K562 (cell line): ENCODE results near the gene CEP78. TPM values are rescaled to one million over a fixed set of nuclear protein-coding genes. Genes with fewer than 3 reads are reported as not detected.
A peak's percentile ranks its signal among the peaks of the same experiment; 100 is the strongest.

Experiments used
- ATAC-seq: fragments of 200-7000 bp; cut with Tn5 transposase; 3 replicates; pipeline ENCODE4 v1.9.1; 2020; ENCODE audit warnings: moderate library complexity
- BruUV-seq: library from RNA; stranded (reverse); fragments of 400-500 nt; replicated peaks from 2 replicates; lab custom pipeline; 2021; lab: Mats Ljungman, UMichigan
- CTCF ChIA-PET: fragments of 300-600 bp; formaldehyde crosslinking; extraction: SDS; loops from one replicate; lab custom pipeline; 2021; ENCODE audit warnings: low intra/inter-chr PET ratio; lab: Yijun Ruan, JAX
- POLR2A ChIA-PET: fragments of 300-600, 350-650 bp; sonication (Branson Sonifier 250); formaldehyde crosslinking; extraction: SDS; loops from one replicate; lab custom pipeline; 2021; ENCODE audit warnings: antibody characterized with exemption, inconsistent platforms; lab: Yijun Ruan, JAX
- DNase-seq, 4 experiments: peaks; one replicate each; pipeline versions ENCODE4 v3.0.0 to v3.0.0-alpha.2; 2011 to 2018; ENCODE audit warnings: low spot score in 3 of 4, mixed read lengths in 3 of 4; ENCODE audit errors: extremely low read depth in 1 of 4
- FAIRE-seq: peaks from 2 replicates; lab custom pipeline; 2011; peaks lifted over from hg19 to GRCh38; lab: Jason Lieb, UNC
- H2AFZ ChIP-seq: 2 replicates; pipeline ENCODE4 v1.6.0; 2011; ENCODE audit warnings: low read depth, low read length, control low read depth, inconsistent platforms
- H3K27ac ChIP-seq: fragments of 200-600 bp; 3 replicates; pipeline ENCODE4 v1.8.0; 2011; ENCODE audit warnings: low read depth, mild to moderate bottlenecking, control low read depth, inconsistent platforms, low read length, moderate library complexity, mixed read lengths; ENCODE audit errors: extremely low read depth
- H3K27me3 ChIP-seq, 2 experiments: fragments of 300-600 bp in 1 of 2; 2 replicates in 1 of 2; 3 replicates in 1 of 2; pipeline versions ENCODE4 v1.6.0 to v1.8.0; 2011; ENCODE audit warnings: inconsistent platforms in 2 of 2, low read length in 2 of 2, mild to moderate bottlenecking in 1 of 2, mixed read lengths in 1 of 2, moderate library complexity in 1 of 2; ENCODE audit not compliant: control insufficient read depth in 2 of 2, insufficient read depth in 2 of 2
- H3K36me3 ChIP-seq: fragments of 300-600 bp; 3 replicates; pipeline ENCODE4 v1.8.0; 2011; ENCODE audit warnings: mild to moderate bottlenecking, low read length, inconsistent platforms; ENCODE audit not compliant: control insufficient read depth, insufficient read depth
- H3K4me1 ChIP-seq, 2 experiments: fragments of 200-600 bp in 1 of 2; replicated peaks in 1 of 2; 2 replicates in 1 of 2; 3 replicates in 1 of 2; pipeline versions ENCODE4 v1.5.1 to v1.8.0; 2011; ENCODE audit warnings: inconsistent platforms in 2 of 2, low read length in 2 of 2, mild to moderate bottlenecking in 1 of 2, mixed read lengths in 1 of 2, moderate library complexity in 1 of 2; ENCODE audit not compliant: control insufficient read depth in 2 of 2, insufficient read depth in 2 of 2
- H3K4me2 ChIP-seq: 2 replicates; pipeline ENCODE4 v1.6.1; 2011; ENCODE audit warnings: low read length, control low read depth, inconsistent platforms, mixed read lengths; ENCODE audit not compliant: insufficient read depth
- H3K4me3 ChIP-seq: fragments of 200-600 bp; sonication (generic), shearing (Covaris generic); 2 replicates; pipeline ENCODE4 v1.5.1; 2016; ENCODE audit warnings: control low read depth, inconsistent platforms
- H3K79me2 ChIP-seq: fragments of 200-600 bp; 3 replicates; pipeline ENCODE4 v1.8.0; 2011; ENCODE audit warnings: low read length, inconsistent platforms; ENCODE audit not compliant: control insufficient read depth, insufficient read depth
- H3K9ac ChIP-seq, 2 experiments: 2 replicates each; pipeline versions ENCODE4 v1.6.0 to v1.6.1; 2011; ENCODE audit warnings: low read depth in 2 of 2, low read length in 2 of 2, control low read depth in 1 of 2, inconsistent platforms in 1 of 2, mild to moderate bottlenecking in 1 of 2, mixed read lengths in 1 of 2; ENCODE audit not compliant: insufficient read depth in 1 of 2
- H3K9me1 ChIP-seq: one replicate; pipeline ENCODE4 v1.6.0; 2011; ENCODE audit warnings: inconsistent platforms, mild to moderate bottlenecking, low read length, moderate library complexity; ENCODE audit not compliant: control insufficient read depth, insufficient read depth
- H3K9me3 ChIP-seq: replicated peaks from 2 replicates; pipeline ENCODE4 v1.5.1; 2011; ENCODE audit warnings: low read depth, low read length, inconsistent platforms; ENCODE audit not compliant: control insufficient read depth, insufficient read depth
- H4K20me1 ChIP-seq: replicated peaks from 2 replicates; pipeline ENCODE4 v1.6.1; 2011; ENCODE audit warnings: low read length, inconsistent platforms, mixed read lengths; ENCODE audit not compliant: control insufficient read depth, insufficient read depth
- ATF7 ChIP-seq: fragments of 450-650 bp; IDR thresholded peaks from 2 replicates; pipeline ENCODE4 v1.7.1; 2014; ENCODE audit warnings: mild to moderate bottlenecking, moderate library complexity
- EHMT2 ChIP-seq: fragments of 450-650 bp; IDR thresholded peaks from 2 replicates; pipeline ENCODE4 v1.6.1; 2018; ENCODE audit warnings: antibody characterized with exemption
- MEF2D ChIP-seq: conservative IDR thresholded peaks from 2 replicates; pipeline ENCODE4 v1.6.1; 2016; ENCODE audit warnings: low read depth, missing genetic modification characterization, missing compliant biosample characterization
- SIN3B ChIP-seq: fragments of 450-650 bp; IDR thresholded peaks from 2 replicates; pipeline ENCODE4 v1.6.1; 2017; ENCODE audit warnings: low read depth, mild to moderate bottlenecking, moderate library complexity
- ZNF143 ChIP-seq: sonication (generic); formaldehyde crosslinking; IDR thresholded peaks from 2 replicates; pipeline ENCODE4 v1.9.0; 2022; ENCODE audit warnings: mild to moderate bottlenecking, missing genetic modification reagents
- ZNF274 ChIP-seq: IDR thresholded peaks from 2 replicates; pipeline ENCODE4 v1.6.1; 2011; ENCODE audit warnings: low read depth, mild to moderate bottlenecking, low read length, moderate library complexity, borderline replicate concordance
- ZNF408 ChIP-seq: fragments of 250-450 bp; sonication (Bioruptor Pico); IDR thresholded peaks from 2 replicates; pipeline ENCODE4 v1.4.0; 2020; ENCODE audit warnings: low read depth, mild to moderate bottlenecking, moderate library complexity
- ZNF436 ChIP-seq: fragments of 250-450, 450-650 bp; sonication (Bioruptor Pico); formaldehyde crosslinking; IDR thresholded peaks from 2 replicates; pipeline ENCODE4 v1.7.0; 2020; ENCODE audit warnings: mild to moderate bottlenecking
- ZNF57 ChIP-seq: fragments of 450-650 bp; formaldehyde crosslinking; IDR thresholded peaks from 2 replicates; pipeline ENCODE4 v1.4.0; 2020; ENCODE audit warnings: mild to moderate bottlenecking, moderate library complexity
- WGBS: fragments of 100-300 bp; shearing (Covaris generic); methylation state at CpG from one replicate; pipeline ENCODE4 v1.1.6; 2016; ENCODE audit warnings: low coverage, mixed read lengths; ENCODE audit not compliant: insufficient coverage; ENCODE audit errors: missing lambda C conversion rate; 5-methylcytosine and 5-hydroxymethylcytosine counted together
- in situ Hi-C: fragments of 300-500 bp; cut with MboI; formaldehyde crosslinking; loops from 4 replicates; pipeline ENCODE4 v1.15.0; 2018; ENCODE audit warnings: inconsistent platforms, mixed read lengths
- intact Hi-C: fragments of 100-400 bp; cut with micrococcal nuclease; formaldehyde crosslinking; loops from 2 replicates; pipeline ENCODE4 v1.14.2; 2022
- polyA plus RNA-seq, 8 experiments: library from polyadenylated mRNA; depleted of rRNA in 4 of 8; stranded (reverse) in 5 of 8; unstranded in 3 of 8; fragments of >200 nt; fragmentation: Nextera tagmentation in 2 of 8; fragmentation: Illumina TruSeq in 1 of 8; extraction: Ambion mirVana in 2 of 8; extraction: Trizol in 1 of 8; gene quantifications; 2 replicates each; pipeline versions ENCODE4 v1.2.1 to v1.2.3, GENCODE V29; 2011 to 2014; ENCODE audit warnings: inconsistent platforms in 1 of 8, missing spikeins in 1 of 8
- total RNA-seq, 7 experiments: library from RNA; depleted of rRNA in 6 of 7; stranded (reverse); fragments of >200 nt in 6 of 7; fragmentation: Illumina TruSeq in 2 of 7; extraction: Trizol in 2 of 7; gene quantifications; 2 replicates each; pipeline versions ENCODE4 v1.2.1 to v1.2.3, GENCODE V29; 2011 to 2021; ENCODE audit warnings: low replicate concordance in 1 of 7

The CEP78 gene
- total and polyA plus RNA-seq, 9 of the 15 experiments (the other 6 are each of a cell fraction or from before 2014, with no cell fraction given), result 3.5 to 26.0 (median 21.5) TPM

- CTCF ChIA-PET, result no interaction called here
- H3K4me1 ChIP-seq, result peaks cover 4 to 9% of the 10 kb centered on the region in 2 experiments; a peak in 4 of 5 replicates
- H3K9me3 ChIP-seq, result no peaks in the 10 kb centered on the region
- H3K27me3 ChIP-seq, result peaks cover 0 to 2% of the 10 kb centered on the region in 2 experiments; a peak in 1 of 5 replicates
- H3K79me2 ChIP-seq, result peaks cover 1% of the 10 kb centered on the region
- H3K4me2 ChIP-seq, result no peak overlapping the region
- 38% methylated on average over 6 of the region's 6 CpGs for whole genome bisulfite sequencing
- intact Hi-C loops (no loop called here), in situ Hi-C loops (no loop called here)
- H4K20me1 ChIP-seq, result no peaks in the 10 kb centered on the region
- H3K36me3 ChIP-seq, result no peaks in the 10 kb centered on the region
- H3K27ac ChIP-seq, result no peak overlapping the region
- H2AFZ ChIP-seq, result peak overlapping the region; percentile 16; the same call in 1 of the 2 replicates
- no peak overlapping the region for H3K4me3 ChIP-seq
- no peak for DNase-seq
- no peak for TF ChIP-seq ATF7
- TF ChIP-seq ZNF436 (CRISPR knock-in tag), result no peak
- no peak for TF ChIP-seq SIN3B
- TF ChIP-seq ZNF143 (CRISPR knock-in tag), result no peak
- TF ChIP-seq ZNF57 (CRISPR knock-in tag), result no peak
- TF ChIP-seq MEF2D (tag), result no peak
- TF ChIP-seq ZNF274, result no peak
- TF ChIP-seq EHMT2, result no peak
- no peak for TF ChIP-seq ZNF408
- TF ChIP-seq, all 486 proteins: peak for 0
- H3K9me1 ChIP-seq, result no peaks in the 10 kb centered on the region
- no TSS peak for BruUV-seq
- POLR2A ChIA-PET, result no interaction called here
- no peak for FAIRE-seq
- no peak overlapping the region for H3K9ac ChIP-seq
- ATAC-seq, result no peak
Observed at GRCh38 chr9:78292026-78292425, 56.2 kb downstream of the CEP78 start.
